Measurements from ENCODE around the gene LRGUK. TPM values are rescaled to one million over a fixed set of nuclear protein-coding genes. Genes with fewer than 3 reads are reported as not detected.

LRGUK gene
- total RNA-seq, 1 experiment from 2014 or later = 0.49 TPM

- POLR2A ChIA-PET = no interaction called here
- BruUV-seq (replicated peaks) = no TSS peak
- no peaks in the 10 kb centered on the region for H3K9me3 ChIP-seq (ENCODE audit: control insufficient read depth in 1 of 2, insufficient read depth in 1 of 2, low read depth in 1 of 2, low read length in 2 of 2)
Measured at GRCh38 chr7:134108802-134109201, 18.3 kb upstream of the LRGUK start.

More at GRCh38 chr7:134108802-134109201, 18.3 kb upstream of the LRGUK start:
- ATAC-seq (no peak), DNase-seq (ENCODE audit: low read depth, low spot score) (no peak)
- H3K4me3 ChIP-seq (replicated peaks in 1 of 2; ENCODE audit: low read depth in 1 of 2, low read length in 2 of 2) = no peak overlapping the region
- no peak overlapping the region for H3K4me2 ChIP-seq (ENCODE audit: low read length)
- no peaks in the 10 kb centered on the region for H3K79me2 ChIP-seq (ENCODE audit: insufficient read depth, low read length)
- H3K9ac ChIP-seq (ENCODE audit: low read length) = no peak overlapping the region
- RAD21 ChIA-PET (ENCODE audit: low non-redundant PET in 1 of 2, low total read pairs in 2 of 2, uncharacterized antibody in 2 of 2, unreplicated experiment in 2 of 2) = no interaction called here
- H4K20me1 ChIP-seq (ENCODE audit: insufficient read depth) = no peaks in the 10 kb centered on the region
- H3K4me1 ChIP-seq (ENCODE audit: control insufficient read depth in 1 of 2, insufficient read depth in 2 of 2, low read length in 2 of 2) = no peaks in the 10 kb centered on the region
- CTCF ChIA-PET = no interaction called here
- no peak overlapping the region for H2AFZ ChIP-seq (ENCODE audit: low read depth, low read length, poor library complexity, severe bottlenecking)
- no peaks in the 10 kb centered on the region for H3K9me2 ChIP-seq (ENCODE audit: insufficient read depth)
- no peaks in the 10 kb centered on the region for H3K27me3 ChIP-seq (ENCODE audit: insufficient read depth, low read length)
- TF ChIP-seq YY1 (IDR thresholded peaks at IDR 0.05; ENCODE audit: extremely low read depth, insufficient replicate concordance, low read depth, low read length) = no peak
- no peak for TF ChIP-seq ELF1 (IDR thresholded peaks at IDR 0.05; ENCODE audit: borderline replicate concordance, low read depth)
- TF ChIP-seq RAD21 (IDR thresholded peaks at IDR 0.05; ENCODE audit: low read depth) = no peak
- TF ChIP-seq SIN3A (IDR thresholded peaks at IDR 0.05; ENCODE audit: low read depth) = no peak
- TF ChIP-seq, protein P1, sequence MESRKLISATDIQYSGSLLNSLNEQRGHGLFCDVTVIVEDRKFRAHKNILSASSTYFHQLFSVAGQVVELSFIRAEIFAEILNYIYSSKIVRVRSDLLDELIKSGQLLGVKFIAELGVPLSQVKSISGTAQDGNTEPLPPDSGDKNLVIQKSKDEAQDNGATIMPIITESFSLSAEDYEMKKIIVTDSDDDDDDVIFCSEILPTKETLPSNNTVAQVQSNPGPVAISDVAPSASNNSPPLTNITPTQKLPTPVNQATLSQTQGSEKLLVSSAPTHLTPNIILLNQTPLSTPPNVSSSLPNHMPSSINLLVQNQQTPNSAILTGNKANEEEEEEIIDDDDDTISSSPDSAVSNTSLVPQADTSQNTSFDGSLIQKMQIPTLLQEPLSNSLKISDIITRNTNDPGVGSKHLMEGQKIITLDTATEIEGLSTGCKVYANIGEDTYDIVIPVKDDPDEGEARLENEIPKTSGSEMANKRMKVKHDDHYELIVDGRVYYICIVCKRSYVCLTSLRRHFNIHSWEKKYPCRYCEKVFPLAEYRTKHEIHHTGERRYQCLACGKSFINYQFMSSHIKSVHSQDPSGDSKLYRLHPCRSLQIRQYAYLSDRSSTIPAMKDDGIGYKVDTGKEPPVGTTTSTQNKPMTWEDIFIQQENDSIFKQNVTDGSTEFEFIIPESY (IDR thresholded peaks at IDR 0.05; ENCODE audit: extremely low read depth, insufficient replicate concordance, low read length) = no peak
- no peak for TF ChIP-seq EGR1 (IDR thresholded peaks at IDR 0.05; ENCODE audit: low read depth)
- TF ChIP-seq, protein P2, sequence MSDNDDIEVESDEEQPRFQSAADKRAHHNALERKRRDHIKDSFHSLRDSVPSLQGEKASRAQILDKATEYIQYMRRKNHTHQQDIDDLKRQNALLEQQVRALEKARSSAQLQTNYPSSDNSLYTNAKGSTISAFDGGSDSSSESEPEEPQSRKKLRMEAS (IDR thresholded peaks at IDR 0.05) = no peak
- TF ChIP-seq CTCF (IDR thresholded peaks at IDR 0.05 in 2 of 3, conservative IDR thresholded peaks at IDR 0.05 in 1 of 3; ENCODE audit: borderline replicate concordance in 1 of 3, insufficient read depth in 1 of 3, low read depth in 2 of 3, low read length in 2 of 3) = no peak
- intact Hi-C loops (cut with micrococcal nuclease) = no loop called here
- no peaks in the 10 kb centered on the region for H3K36me3 ChIP-seq (ENCODE audit: control insufficient read depth in 1 of 2, insufficient read depth in 2 of 2, low read length in 2 of 2)
- H3K27ac ChIP-seq (ENCODE audit: low read depth, low read length) = no peak overlapping the region

All from HCT116 (cell line).